ENCODE results near the gene ZNF649.

DNA sequence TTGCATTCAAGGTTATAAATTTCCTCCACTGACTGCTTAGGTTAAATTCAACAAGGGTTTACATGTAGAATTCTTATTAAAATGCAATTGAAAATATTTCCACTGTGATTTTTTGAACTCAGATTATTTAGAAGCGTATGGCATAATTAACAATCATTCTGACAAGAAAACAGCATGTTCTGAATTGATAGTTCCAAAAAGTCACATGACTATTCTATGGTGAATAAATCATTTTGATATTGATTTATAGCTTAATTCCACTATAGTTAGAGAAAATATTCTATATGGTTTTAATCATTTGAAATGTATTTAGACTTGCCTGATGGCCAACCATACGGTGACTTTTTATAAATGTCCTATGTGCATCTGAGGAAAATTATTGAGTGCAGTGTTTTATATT lies 20.1 kb downstream of the ZNF649 start:
- TF ChIP-seq CTCF (IDR thresholded peaks at IDR 0.05; ENCODE audit: poor library complexity) (no peak), EZH2 (IDR thresholded peaks at IDR 0.05; ENCODE audit: borderline replicate concordance) (no peak), EZH2phosphoT487 (IDR thresholded peaks at IDR 0.05; ENCODE audit: low read depth, severe bottlenecking, unreplicated experiment) (no peak)

Data from hepatocyte (in vitro differentiated cells).